Left lobe of liver (tissue), 2 donors: ENCODE measurements around the gene PTPRG. TPM values are rescaled to one million over a fixed set of nuclear protein-coding genes. Genes with fewer than 3 reads are reported as not detected.

Experiments used
- ATAC-seq: fragments of 200-7000 bp; cut with Tn5 transposase; one replicate; pipeline ENCODE4 v1.9.1; 2020; ENCODE audit warnings: mild to moderate bottlenecking, moderate library complexity
- DNase-seq: peaks from one replicate; pipeline ENCODE4 v3.0.0-alpha.2; 2020; ENCODE audit warnings: low spot score
- total RNA-seq: library from RNA; stranded (reverse); gene quantifications from one replicate; pipeline ENCODE4 v1.2.1, GENCODE V29; 2021
- donor health status: DM: no; HTN: no; CAD: no; lungs with moderate emphysema.
- donor health status: DM: no; HTN: yes; CAD: no.

PTPRG gene
- total RNA-seq, 1 donor from 2014 or later, result 15.6 TPM

DNA sequence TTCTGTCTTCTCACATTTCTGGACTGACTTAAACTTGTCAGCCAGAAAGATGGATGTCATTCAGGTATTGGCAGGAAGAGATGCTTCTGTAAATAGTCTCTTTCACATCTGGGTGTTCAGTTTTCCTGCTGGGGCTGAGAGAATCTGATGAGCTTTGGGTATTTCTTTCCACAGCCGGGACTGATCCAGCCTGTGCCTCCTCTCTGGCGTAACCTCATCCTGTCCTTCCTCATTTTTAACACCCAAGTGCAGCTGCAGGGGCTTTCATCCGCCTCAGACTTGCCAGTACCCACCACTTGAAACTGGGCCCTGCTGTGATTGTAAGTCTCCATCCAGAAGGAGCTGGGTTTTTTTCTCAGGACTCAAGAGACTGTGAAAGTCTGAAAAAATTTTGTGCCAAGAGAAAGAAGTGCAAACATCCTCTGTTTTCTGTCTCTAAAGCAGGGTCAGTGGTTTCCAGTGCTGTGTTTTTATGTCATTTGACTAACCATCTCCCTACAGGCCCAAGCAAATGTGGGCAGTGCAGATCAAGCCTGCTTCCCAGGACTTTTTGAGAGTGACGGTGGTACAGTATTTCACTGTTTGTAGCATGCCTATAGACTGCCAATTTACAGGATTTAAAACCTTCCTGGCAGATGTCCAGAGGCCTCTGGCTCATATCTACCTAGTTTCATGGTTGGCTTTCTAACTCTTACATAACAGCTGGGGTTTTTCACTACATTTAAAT, 342.7 kb downstream of the PTPRG start:
- ATAC-seq (peak; percentile 67), DNase-seq (no peak)

DNA sequence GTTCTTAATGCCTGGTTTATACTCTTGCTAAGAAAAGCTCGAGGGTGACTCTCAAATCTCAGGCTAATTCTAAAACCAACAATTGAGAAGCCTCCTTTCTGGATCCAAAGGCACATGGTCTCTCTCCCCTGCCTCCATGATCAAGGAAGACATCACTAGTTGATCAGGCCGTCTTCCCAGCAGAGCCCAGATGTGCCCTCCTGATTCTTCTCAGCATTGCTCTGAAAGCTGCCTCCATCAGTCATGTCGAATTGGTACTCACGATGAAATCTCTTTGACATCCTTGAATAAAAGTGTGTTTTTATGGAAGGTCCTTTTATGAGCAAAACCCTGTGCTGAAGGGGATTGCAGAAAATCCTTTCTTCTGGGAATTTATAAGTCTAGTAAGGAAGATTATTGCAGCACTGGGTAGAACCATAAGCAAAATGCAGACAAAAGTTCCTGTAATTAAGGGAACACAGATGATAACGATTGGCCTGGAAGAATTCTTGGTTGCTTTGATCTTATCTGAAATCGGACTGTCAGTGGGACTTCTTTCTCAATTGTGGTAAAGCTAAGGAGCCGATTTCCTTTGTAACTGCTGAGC, 345.9 kb downstream of the PTPRG start:
- no peak for DNase-seq

DNA sequence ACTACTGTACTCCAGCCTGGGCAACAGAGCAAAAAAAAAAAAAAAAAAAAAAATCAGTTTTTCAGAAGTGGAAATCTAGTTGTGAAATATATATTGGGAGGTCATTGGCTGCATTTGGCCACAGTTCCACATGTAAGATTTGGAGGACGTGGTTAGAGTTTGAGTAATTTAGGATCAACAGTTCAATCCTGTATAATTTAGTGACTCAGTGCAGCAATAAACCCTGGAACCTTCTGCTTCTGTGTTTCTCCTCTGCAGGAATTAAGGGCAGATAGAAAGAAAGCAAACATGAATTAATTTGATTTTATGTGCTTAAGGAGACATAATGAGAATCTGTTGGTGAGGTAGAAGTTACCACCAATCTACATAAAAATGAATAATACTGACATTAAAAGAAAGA, 347.0 kb downstream of the PTPRG start:
- DNase-seq, result no peak

More for the DNA sequence above, 345.9 kb downstream of the PTPRG start:
- ATAC-seq, result no peak

DNA sequence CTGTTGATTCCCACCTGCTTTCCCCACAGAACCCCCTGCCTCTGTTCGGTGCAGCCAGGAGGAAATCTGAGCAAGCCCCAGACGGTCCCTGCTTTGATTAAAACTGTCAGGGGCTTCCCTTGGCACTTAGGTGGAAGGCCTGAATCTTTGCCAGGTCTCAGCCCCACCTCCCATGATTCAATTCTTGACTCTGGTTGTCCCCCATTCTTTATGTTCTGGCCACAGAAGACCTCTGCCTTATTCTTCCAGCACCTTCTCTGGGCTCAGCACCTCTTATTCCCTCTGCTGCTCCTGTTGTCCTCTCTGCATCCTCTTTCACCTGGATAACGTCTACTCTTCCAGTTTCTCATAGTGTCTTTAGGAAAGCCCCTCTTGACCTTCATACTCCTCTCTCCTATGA, 349.4 kb downstream of the PTPRG start:
- no peak for DNase-seq
- ATAC-seq, result no peak

More for the DNA sequence above, 347.0 kb downstream of the PTPRG start:
- peak; percentile 82 for ATAC-seq

DNA sequence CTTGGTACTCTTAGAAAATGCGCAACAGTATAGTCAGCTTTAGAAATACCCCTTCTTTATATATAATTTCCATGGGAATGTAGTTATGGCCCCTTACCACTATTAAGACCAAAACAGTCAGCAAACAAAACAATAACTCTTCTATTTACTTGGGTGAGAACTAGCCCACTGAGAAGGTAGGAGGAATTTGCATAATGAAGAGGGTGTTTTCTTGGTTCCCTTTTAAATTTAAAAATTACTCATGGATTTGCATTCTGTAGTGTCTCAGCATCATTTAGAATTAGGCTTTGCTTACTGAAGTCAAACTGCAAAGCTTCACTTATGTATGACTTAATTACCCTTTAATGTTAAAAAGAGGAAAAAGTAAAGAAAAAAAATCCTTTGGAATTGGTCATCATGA, 350.8 kb downstream of the PTPRG start:
- DNase-seq (no peak), ATAC-seq (no peak)

DNA sequence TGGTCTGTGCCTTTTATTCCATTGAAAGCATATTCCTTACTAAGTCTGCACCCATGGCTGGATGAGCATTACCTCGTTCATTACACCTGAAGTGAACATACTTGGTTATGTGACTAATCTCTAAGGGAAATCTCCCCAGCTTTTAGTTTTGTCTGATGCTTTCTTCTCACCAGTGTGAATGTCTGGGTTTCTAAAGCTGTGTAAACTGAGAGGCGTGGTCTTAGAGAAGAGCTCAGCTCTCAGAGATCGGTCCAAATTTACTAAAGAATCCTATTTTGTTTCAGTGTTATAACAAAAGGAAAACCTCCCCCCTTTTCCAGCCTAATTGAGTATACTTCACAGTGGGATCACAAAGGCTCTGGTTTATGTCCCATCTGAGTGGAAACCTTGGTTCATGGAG, 352.3 kb downstream of the PTPRG start:
- DNase-seq (no peak), ATAC-seq (no peak)

DNA sequence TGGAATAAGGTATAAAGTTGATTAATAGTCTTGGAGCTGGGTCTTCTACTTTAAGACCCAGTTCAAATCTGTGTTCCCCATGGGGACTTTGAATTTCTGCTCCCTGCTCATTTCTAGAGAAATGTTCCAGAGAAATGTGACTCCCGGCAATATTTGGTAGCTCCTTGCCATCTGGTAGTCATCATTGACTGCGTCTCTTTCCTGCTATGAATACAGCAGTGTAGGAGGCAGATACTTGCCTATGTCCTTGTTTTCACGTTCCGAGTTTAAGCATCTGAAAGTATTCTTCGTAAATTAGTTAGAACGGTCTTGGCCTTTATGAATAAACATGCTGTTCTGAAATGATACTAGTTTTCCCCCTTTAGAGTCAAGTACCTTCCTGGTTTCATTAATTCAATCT, 352.9 kb downstream of the PTPRG start:
- ATAC-seq, result no peak
- DNase-seq, result no peak

DNA sequence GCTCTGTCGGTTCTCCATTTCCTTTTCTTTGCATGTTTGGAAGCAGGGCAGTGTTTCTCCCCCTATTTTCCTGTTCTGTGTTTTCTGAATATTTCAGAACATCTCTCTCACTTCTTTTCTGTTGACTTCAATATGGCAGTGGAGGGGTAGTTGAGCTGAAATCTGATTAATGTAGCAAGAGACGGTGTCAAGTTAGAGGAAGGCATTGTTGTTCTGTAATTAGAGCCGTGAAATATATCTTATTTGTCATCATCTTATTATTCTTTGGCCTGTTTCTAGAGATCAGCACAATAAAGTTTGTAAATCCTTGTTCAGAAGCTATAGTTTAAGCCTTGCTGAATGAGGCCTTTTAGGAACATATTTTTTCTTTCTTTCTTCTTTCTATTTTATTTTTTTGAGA, 353.9 kb downstream of the PTPRG start:
- DNase-seq (no peak), ATAC-seq (no peak)

DNA sequence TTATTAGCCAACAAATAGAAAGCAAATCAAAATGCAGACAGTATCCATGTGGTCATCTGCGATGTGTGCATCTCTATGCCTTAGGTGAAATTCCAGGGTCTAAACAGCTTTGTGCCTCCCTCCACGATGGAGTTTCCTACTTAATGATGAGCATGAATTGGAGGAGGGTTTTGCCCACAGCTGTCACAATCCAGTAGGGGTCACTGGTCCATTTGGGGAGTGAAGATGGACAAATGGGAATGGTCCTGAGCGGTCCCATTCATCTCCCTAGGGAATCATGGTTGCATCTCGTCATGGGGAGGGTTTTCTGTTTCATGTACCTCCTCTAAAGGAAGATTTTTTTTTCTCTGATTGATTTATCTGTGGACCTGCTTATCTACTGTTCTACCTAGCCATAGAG, 358.0 kb downstream of the PTPRG start:
- DNase-seq (no peak), ATAC-seq (no peak)

DNA sequence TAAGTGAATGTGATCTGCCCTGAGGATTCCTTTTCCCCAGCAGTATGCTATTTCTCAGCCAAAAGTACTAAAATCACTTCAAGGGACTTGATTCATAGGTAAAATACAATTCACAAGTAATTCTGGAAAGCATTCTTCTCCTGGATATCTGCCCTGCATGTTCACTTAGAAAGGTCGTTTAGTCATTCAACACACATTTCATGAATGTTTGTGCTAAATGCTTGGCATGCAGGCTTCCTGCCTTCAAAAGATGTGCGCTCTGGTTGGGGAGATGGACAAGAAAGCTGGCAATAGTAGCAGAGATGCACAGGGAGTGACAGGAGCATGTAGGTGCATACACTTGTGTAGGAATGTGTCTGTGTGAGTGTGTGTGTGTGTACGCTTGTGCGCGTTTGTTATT, 360.7 kb downstream of the PTPRG start:
- DNase-seq (no peak), ATAC-seq (no peak)

DNA sequence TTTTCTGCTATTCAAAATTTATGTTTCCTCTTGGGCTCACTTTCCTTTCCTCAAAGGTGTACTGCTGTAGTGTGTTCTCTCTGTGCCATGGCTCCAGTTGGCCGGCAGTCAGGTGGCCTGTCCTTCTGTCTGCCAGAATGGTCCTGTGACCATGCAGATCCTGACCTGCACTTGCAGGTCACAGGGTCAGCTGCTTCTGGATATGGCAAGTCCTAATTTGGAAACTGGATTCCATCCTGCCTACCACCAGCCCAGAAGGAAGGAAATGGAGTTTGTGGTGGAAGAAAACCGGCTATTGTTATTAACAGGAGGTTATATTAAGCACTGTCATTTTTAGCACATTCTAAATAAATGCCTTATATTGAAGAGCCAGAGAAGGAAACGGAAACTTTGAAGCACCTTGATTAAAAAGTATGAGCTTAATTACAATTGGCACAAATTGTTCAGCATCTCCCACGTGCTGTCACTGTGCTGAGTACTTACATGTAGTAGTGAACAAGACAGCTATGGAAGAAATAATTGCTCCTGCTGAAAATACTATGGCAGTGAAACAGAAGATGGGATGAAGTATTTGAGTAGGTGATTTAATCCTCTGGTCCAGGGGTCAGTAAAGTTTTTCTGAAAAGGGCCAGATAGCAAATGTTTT, 362.8 kb downstream of the PTPRG start:
- peak; percentile 89 for DNase-seq
- peak; percentile 99 for ATAC-seq

DNA sequence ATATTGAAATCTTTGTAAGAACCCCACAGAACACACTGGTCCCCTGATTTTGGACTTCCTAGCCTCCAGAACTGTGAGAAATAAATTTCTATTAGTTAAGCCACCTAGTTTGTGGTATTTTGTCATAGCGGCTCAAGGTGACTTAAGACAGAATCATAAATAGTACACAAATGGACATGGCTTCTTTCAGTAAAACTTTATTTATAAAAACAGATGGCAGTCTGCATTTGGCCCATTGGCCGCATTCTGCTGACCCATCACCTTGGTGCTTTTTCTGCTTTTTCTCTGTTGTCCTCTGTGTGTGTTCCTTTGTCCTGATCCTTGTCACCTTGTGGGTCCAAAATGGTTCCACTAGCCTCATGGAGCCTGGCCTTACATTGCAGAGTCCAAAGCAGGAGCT, 363.6 kb downstream of the PTPRG start:
- ATAC-seq (no peak), DNase-seq (no peak)

DNA sequence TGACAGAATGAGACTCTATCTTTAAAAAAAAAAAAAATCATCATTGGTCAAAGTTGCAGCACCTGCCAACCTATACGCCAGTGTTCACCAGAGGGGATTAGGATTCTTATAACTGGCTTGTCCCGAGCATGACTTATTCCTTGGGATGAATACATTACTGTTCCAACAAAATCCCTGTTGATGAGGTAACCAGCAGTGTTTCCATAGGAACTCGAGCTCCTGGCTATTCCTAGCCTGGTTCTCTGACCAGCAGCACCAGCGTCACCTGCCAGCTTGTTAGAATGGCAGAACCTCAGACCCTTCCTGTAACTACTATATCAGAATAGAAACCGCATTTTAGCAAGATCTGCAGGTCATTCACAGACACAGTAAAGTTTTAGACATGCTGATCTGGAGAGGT, 364.4 kb downstream of the PTPRG start:
- ATAC-seq (no peak), DNase-seq (no peak)

DNA sequence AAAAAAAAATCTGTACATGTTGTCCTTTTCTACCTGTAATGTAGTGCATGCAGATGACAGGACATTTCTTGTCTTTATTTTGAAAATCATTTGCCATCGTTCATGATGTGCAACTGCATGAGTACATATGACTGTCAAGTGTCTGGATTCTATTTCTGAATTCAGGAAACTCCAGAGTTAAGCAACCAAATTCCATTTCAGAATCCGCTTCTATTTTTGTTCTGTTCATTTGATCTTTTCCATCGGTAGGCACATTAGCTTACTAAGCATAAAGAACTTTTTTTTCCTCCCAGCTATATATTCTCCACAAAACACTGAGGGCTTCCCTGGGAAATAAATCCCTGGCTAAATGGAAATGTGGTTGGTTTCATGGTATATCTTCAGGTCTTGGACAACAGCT, 365.6 kb downstream of the PTPRG start:
- no peak for ATAC-seq
- DNase-seq, result no peak

DNA sequence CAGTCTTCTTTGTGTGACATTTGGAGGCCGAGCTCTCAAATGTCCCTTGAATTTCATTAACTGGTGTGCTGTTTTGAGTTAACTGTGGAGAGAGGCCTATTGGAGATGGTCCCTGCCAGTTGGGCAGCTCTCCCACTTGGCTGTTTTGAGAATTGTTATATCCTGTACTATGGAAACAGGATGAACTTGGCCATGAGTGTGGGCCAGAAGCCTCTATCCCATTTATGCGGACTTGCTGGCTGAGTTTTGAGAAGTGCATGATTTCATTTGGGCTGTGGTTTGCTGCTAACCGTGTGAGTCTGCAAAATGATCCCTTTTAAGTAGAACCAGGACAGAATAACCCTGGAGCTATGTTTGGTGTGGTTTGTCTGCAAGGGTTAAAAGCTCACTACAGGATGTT, 366.0 kb downstream of the PTPRG start:
- DNase-seq (no peak), ATAC-seq (peak; percentile 38)

DNA sequence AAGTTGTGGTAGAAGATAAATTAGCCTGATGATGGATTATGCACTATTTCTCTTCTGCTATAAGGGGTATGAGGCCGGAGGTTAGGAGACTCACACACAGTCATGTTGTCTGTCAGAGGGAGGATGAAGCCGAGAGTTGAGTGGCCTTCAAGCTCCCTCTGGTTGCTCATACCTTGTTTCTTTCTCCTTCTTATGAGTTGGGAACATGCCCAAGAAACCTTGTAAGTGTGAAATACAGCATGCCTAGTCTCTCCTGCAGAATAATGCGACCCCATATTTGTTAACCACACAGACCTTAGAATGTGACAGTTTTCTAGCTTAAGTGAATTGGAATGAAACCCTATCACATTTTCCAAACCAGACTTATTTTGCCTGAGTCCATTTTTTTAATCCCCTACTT, 366.7 kb downstream of the PTPRG start:
- ATAC-seq (no peak), DNase-seq (no peak)

DNA sequence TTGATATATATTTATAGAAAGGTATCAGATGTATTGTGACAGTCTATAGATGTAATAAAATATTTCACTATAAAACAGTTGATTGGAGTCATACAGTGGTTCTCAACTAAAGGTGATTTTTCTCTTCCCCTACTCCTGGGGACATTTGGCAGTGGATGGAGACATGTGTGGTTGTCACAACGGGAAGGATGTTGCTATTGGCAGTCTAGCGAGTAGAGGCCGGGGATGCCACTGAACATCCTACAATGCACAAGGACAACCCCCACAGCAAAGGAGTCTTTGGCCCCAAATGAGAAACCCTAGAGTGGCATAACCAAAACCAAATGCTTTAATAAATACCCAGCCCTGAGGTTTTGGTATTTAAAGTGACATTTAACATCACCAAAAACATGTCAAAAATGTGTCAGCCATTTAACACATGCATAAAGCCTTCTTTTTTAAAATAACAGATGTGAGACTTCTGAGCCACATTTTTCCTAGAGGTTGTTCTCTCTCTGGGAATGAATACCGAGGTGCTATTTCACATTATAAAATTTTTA, 367.5 kb downstream of the PTPRG start:
- DNase-seq, result no peak
- no peak for ATAC-seq

DNA sequence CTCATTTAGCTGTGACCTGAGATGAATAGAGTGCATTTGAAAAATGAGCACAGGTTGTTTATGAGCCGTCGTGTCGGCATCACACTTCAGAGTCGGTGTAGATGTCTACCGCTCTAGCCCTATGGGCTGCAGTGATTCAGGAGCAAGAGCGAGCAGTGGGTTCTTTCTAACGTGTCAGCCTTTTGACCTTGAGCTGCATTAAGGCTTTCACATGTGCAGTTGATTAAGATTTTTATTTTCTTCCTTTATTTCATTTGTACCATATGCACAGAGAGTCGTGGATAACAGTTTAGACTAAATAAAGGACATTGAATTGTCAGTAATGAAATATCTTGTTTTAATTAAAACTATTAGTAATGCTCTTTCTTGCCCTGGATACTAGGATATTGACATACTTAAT, 368.2 kb downstream of the PTPRG start:
- DNase-seq, result no peak
- ATAC-seq, result no peak

DNA sequence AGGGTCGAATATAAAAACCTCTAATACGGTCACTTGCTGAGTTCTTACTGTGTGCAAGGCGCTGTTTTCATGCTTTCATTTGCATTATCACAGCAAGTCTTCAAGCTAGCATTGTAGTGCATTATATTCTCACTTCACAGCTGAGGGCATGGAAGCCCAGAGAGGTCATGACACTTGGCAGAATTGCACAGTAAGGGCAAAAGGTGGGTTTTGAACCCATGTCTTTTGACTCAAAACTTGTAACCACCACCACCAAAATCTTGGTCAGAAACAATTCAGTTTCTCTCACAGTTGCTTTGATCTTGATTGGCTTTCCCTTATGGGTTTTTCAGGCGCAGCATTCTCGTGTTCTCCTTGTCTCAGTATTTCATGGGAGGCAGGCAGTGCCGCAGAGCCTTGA, 371.1 kb downstream of the PTPRG start:
- DNase-seq (no peak), ATAC-seq (no peak)

DNA sequence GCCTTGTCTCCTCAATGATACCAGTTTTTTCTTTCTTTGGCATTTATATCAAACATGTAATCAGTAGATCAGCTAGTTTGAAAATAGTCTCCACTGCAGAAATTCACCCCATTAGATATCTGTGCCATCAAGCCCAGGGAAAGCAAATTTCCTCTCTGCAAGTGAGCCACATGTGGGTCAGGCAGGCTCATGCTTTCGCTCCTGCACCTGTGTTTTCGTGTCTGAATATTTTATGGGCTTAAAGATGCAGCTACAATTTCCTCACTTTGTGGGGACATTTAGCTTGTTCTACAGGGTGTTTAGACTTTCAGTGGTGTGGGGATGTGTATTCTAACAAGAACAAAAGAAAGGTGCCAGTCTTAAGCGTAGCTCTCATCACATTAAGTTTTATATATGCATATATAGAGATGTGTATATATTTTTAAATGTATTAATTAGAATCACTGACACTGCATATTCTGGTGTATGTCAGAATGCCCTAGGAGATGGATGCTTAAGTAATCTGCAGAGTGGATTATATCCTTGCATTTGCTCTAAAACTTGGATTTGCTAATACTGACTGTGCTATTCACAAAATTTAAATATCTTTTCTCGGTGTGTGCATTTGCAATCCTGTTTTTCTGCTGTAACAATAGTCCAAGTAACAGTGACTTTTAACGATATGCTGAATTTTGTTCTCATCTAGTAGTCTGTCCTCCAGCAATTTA, 372.6 kb downstream of the PTPRG start:
- DNase-seq, result no peak
- no peak for ATAC-seq

DNA sequence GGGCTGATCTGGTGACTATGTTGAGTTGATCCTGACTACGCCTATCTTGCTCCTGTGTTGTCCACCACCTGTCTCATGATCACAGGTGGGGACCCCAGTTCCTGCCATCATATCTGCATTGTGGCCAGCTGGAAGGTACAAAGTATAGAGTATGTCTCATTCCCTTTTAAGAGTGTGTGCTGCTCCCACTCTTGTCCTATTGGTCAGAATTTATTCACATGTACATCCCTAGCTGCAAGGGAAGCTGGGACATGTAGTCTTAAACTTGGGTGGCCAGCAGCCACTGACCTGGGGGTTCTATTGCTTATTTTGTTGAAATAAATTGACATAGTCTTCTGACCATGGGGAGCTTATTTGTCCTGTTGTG, 373.1 kb downstream of the PTPRG start:
- ATAC-seq, result no peak
- DNase-seq, result no peak

DNA sequence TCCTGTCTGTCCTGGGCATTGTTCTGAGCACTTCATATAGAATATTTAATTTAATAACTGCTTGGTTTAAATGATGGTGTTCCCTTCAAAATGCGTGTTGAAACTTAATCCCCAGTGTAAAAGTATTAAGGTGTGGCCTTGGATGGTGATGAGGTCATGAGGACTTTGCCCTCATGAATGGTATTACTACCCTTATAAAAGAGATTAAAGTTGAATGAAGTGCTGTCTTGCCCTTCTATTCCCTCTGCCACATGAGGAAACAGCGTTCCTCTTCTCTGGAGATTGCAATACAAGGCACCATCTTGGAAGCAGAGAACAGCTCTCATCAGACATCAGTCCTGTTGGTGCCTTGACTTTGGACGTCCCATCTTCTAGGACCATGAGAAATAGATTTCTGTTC, 374.4 kb downstream of the PTPRG start:
- DNase-seq (no peak), ATAC-seq (no peak)
